ENCODE measurements around the gene DNAJB4.

The DNAJB4 gene

DNA sequence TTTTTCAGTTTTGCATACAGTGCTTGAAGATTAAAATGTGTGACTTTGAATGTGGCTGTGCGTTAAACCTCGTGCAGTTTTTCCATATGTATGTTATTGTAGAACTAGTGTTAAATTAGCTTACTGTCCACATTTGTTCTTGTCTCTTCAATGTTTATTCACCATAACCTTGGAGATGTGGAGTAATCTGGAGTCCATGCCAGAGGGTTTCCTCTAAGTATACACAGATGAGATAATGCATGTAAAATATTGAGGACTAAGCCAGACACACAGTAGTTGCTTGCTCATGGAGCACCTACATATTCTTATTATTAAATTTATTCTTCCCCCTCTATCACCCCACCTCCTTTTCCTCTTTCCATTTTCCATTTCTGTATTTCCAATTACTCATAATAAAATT is 33.3 kb downstream of the DNAJB4 start:
- no peak for TF ChIP-seq CTCF (conservative IDR thresholded peaks at IDR 0.05)
- no peak overlapping the region for H3K27ac ChIP-seq

- no peak for TF ChIP-seq CTCF (conservative IDR thresholded peaks at IDR 0.05)
- no peak overlapping the region for H3K27ac ChIP-seq
Observed at GRCh38 chr1:78038491-78038939, 33.8 kb downstream of the DNAJB4 start.

GRCh38 chr1:78040484-78041089 is 35.8 kb downstream of the DNAJB4 start:
- TF ChIP-seq CTCF (conservative IDR thresholded peaks at IDR 0.05): no peak
- no peak overlapping the region for H3K27ac ChIP-seq

DNA sequence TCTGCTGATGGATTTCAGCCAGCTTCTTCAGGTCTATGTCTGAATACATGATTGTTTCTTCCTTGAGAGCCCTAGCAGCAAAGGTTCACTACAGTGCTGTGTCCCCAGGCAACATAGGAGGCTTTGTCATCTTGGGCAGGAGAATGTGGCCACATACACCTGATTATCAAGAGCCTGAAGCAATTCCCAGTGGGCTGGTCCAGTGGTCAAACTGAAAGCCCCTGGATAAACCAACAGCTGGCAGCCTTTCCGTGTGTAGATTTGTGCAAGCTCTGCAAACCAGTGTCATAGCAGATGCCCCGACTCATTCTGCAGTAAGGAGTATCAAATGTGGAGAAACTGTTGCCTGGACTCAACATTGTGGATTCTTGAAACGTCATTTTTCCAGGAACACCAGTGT is 38.7 kb downstream of the DNAJB4 start:
- H3K27ac ChIP-seq: no peak overlapping the region
- no peak for TF ChIP-seq CTCF (conservative IDR thresholded peaks at IDR 0.05)

DNA sequence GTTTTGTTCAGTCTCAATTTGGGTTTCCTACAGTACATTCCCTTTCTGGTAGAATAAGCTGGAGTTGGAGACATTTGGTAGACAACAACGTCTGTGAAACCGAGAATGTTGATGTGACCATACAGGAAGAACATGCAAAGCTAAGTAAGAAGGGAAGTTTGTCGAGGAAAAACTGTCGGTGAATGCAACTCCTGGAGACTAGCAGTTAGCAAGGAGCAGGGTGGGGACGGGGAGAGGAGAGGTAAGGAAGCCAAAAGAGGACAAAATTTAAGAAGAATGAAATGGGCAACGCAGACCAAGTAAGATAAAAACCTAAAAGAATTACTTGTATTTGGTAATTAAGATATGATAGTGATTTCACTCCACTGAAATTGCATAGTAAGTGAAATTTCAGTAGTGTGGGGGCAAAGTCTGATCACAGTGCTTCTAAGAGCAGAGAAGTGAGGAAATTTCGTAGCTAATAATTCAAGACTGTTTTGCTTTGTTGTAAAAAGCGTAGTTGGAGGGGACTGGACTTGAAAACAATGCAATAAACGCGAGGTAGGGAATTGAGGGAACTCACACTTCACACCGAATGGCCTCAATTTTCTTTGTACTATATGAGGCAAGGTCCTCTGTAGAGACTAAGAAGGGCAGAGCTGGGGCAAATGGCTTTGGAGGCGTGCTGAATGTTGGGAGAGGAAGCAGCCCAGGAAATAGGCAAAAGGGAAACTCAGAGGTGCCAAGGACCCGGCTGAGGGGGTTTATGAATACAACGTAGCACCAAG is 40.2 kb downstream of the DNAJB4 start:
- TF ChIP-seq CTCF (conservative IDR thresholded peaks at IDR 0.05): no peak
- no peak overlapping the region for H3K27ac ChIP-seq

- no peak for TF ChIP-seq CTCF (conservative IDR thresholded peaks at IDR 0.05)
- no peak overlapping the region for H3K27ac ChIP-seq
Observed at GRCh38 chr1:78045563-78045925, 40.8 kb downstream of the DNAJB4 start.

- no peak for TF ChIP-seq CTCF (conservative IDR thresholded peaks at IDR 0.05)
- H3K27ac ChIP-seq: no peak within 1 kb of the TSS
Observed at GRCh38 chr1:78045926-78046778, 41.4 kb downstream of the DNAJB4 start, which contains the start of gene GIPC2. Gene GIPC2 (plus strand): TSS chr1:78045966. CDS start chr1:78046095, 129 bp downstream.

Data from VCaP (cell line).